Mammary epithelial cell (primary cell): ENCODE data around the gene KAZALD1.

Experiments
- EZH2 ChIP-seq: IDR thresholded peaks from 2 replicates; pipeline ENCODE4 v1.6.1; 2012; ENCODE audit warnings: low read length, inconsistent platforms, borderline replicate concordance
- TF ChIP-seq, protein P1 (sequence below), 2 donors: IDR thresholded peaks in 1 of 2; conservative IDR thresholded peaks in 1 of 2; 2 replicates each; pipeline ENCODE4 v1.5.1; 2011 to 2012; ENCODE audit warnings: inconsistent platforms in 2 of 2, low read length in 2 of 2, mild to moderate bottlenecking in 2 of 2, control low read depth in 1 of 2, low read depth in 1 of 2; ENCODE audit not compliant: insufficient read depth in 1 of 2; ENCODE audit errors: extremely low read depth in 1 of 2

- TF ChIP-seq, protein P1, sequence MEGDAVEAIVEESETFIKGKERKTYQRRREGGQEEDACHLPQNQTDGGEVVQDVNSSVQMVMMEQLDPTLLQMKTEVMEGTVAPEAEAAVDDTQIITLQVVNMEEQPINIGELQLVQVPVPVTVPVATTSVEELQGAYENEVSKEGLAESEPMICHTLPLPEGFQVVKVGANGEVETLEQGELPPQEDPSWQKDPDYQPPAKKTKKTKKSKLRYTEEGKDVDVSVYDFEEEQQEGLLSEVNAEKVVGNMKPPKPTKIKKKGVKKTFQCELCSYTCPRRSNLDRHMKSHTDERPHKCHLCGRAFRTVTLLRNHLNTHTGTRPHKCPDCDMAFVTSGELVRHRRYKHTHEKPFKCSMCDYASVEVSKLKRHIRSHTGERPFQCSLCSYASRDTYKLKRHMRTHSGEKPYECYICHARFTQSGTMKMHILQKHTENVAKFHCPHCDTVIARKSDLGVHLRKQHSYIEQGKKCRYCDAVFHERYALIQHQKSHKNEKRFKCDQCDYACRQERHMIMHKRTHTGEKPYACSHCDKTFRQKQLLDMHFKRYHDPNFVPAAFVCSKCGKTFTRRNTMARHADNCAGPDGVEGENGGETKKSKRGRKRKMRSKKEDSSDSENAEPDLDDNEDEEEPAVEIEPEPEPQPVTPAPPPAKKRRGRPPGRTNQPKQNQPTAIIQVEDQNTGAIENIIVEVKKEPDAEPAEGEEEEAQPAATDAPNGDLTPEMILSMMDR (conservative IDR thresholded peaks at IDR 0.05 in 1 of 2, IDR thresholded peaks at IDR 0.05 in 1 of 2; ENCODE audit: extremely low read depth in 1 of 2, insufficient read depth in 1 of 2, low read depth in 1 of 2, low read length in 2 of 2) = no peak
- no peak for TF ChIP-seq EZH2
Observed at GRCh38 chr10:101040061-101040460, 21.7 kb upstream of the KAZALD1 start.
